Keratinocyte (primary cell): ENCODE data around the gene JPH2. TPM values are rescaled to one million over a fixed set of nuclear protein-coding genes. Genes with fewer than 3 reads are reported as not detected.
"Not testable (repeated sequence)": the region's sequence is repeated elsewhere in the genome, so short reads cannot be mapped to it uniquely, and the experiment has no call there.

Source experiments
- DNase-seq: peaks from one replicate; pipeline ENCODE4 v3.0.0-alpha.2; 2011; ENCODE audit warnings: low read depth, missing footprints, low spot score
- FAIRE-seq: peaks from 2 replicates; lab custom pipeline; 2011; peaks lifted over from hg19 to GRCh38; lab: Jason Lieb, UNC
- H2AFZ ChIP-seq: 2 replicates; pipeline ENCODE4 v1.6.0; 2012; ENCODE audit warnings: low read length, control low read depth, inconsistent platforms; ENCODE audit not compliant: control insufficient read depth
- H3K27ac ChIP-seq: 2 replicates; pipeline ENCODE4 v1.5.1; 2011; ENCODE audit warnings: low read length; ENCODE audit not compliant: control insufficient read depth, insufficient read depth
- H3K27me3 ChIP-seq: 3 replicates; pipeline ENCODE4 v1.6.0; 2011; ENCODE audit warnings: low read length; ENCODE audit not compliant: control insufficient read depth, insufficient read depth; ENCODE audit errors: extremely low read depth
- H3K36me3 ChIP-seq, 2 experiments: 2 replicates in 1 of 2; 3 replicates in 1 of 2; pipeline ENCODE4 v1.5.1; 2011; ENCODE audit warnings: low read length in 2 of 2, mild to moderate bottlenecking in 1 of 2; ENCODE audit not compliant: control insufficient read depth in 2 of 2, insufficient read depth in 2 of 2; ENCODE audit errors: extremely low read depth in 1 of 2
- H3K4me1 ChIP-seq: 3 replicates; pipeline ENCODE4 v1.5.1; 2011; ENCODE audit warnings: low read length; ENCODE audit not compliant: control insufficient read depth, insufficient read depth; ENCODE audit errors: extremely low read depth
- H3K4me2 ChIP-seq: 3 replicates; pipeline ENCODE4 v1.6.0; 2011; ENCODE audit warnings: low read depth, low read length; ENCODE audit not compliant: control insufficient read depth, insufficient read depth; ENCODE audit errors: extremely low read depth
- H3K4me3 ChIP-seq, 3 experiments: fragments of 200-600 bp in 1 of 3; sonication (generic) in 1 of 3; 2 replicates in 2 of 3; 3 replicates in 1 of 3; pipeline ENCODE4 v1.5.1; 2011 to 2016; ENCODE audit warnings: low read length in 3 of 3, mild to moderate bottlenecking in 3 of 3, control low read depth in 2 of 3, inconsistent platforms in 1 of 3, low read depth in 1 of 3, mixed read lengths in 1 of 3, mixed run types in 1 of 3, moderate library complexity in 1 of 3; ENCODE audit not compliant: control insufficient read depth in 2 of 3, insufficient read depth in 2 of 3; ENCODE audit errors: extremely low read depth in 1 of 3
- H3K79me2 ChIP-seq: 2 replicates; pipeline ENCODE4 v1.6.0; 2012; ENCODE audit warnings: low read length; ENCODE audit not compliant: control insufficient read depth, insufficient read depth
- H3K9ac ChIP-seq: 3 replicates; pipeline ENCODE4 v1.6.0; 2011; ENCODE audit warnings: low read length; ENCODE audit not compliant: control insufficient read depth, insufficient read depth; ENCODE audit errors: extremely low read depth
- H3K9me1 ChIP-seq: 3 replicates; pipeline ENCODE4 v1.6.0; 2011; ENCODE audit warnings: low read length; ENCODE audit not compliant: control insufficient read depth, insufficient read depth; ENCODE audit errors: extremely low read depth
- H3K9me3 ChIP-seq: 2 replicates; pipeline ENCODE4 v1.5.1; 2012; ENCODE audit warnings: low read depth, low read length; ENCODE audit not compliant: control insufficient read depth
- H4K20me1 ChIP-seq: 3 replicates; pipeline ENCODE4 v1.6.0; 2011; ENCODE audit warnings: low read length; ENCODE audit not compliant: control insufficient read depth, insufficient read depth; ENCODE audit errors: extremely low read depth
- EZH2 ChIP-seq: IDR thresholded peaks from one replicate; pipeline ENCODE4 v1.6.1; 2012; ENCODE audit warnings: inconsistent platforms, mild to moderate bottlenecking, low read length, moderate library complexity
- dilution Hi-C: fragments of 300-500 bp; cut with MboI; formaldehyde crosslinking; loops from one replicate; pipeline ENCODE4 v1.7.0; 2020; ENCODE audit warnings: low sequenced_read_pairs; ENCODE audit not compliant: extremely low pct_ligation_motif_present
- polyA plus RNA-seq, 5 experiments: library from polyadenylated mRNA; depleted of rRNA in 3 of 5; stranded (reverse) in 3 of 5; stranded (forward) in 1 of 5; unstranded in 1 of 5; fragments of >200 nt; gene quantifications; 1 replicate in 1 of 5; 2 replicates in 3 of 5; 3 replicates in 1 of 5; pipeline versions ENCODE4 v1.2.1 to v1.2.3, GENCODE V29; 2011 to 2012; ENCODE audit warnings: missing spikeins in 2 of 5, low read depth in 1 of 5, low replicate concordance in 1 of 5
- TF ChIP-seq, protein P1 (sequence below), 3 experiments: IDR thresholded peaks in 1 of 3; conservative IDR thresholded peaks in 1 of 3; optimal IDR thresholded peaks in 1 of 3; 2 replicates in 2 of 3; 3 replicates in 1 of 3; pipeline versions ENCODE3 to v1.5.1; 2011; ENCODE audit warnings: low read length in 3 of 3, mild to moderate bottlenecking in 3 of 3, moderate library complexity in 2 of 3, control low read depth in 1 of 3, inconsistent platforms in 1 of 3; ENCODE audit not compliant: insufficient read depth in 2 of 3; ENCODE audit errors: extremely low read depth in 1 of 3

JPH2 gene
- polyA plus RNA-seq, 1 donor (not counting 4 experiments of a cell fraction or from before 2014, with no cell fraction given), result 2.5 TPM

DNA sequence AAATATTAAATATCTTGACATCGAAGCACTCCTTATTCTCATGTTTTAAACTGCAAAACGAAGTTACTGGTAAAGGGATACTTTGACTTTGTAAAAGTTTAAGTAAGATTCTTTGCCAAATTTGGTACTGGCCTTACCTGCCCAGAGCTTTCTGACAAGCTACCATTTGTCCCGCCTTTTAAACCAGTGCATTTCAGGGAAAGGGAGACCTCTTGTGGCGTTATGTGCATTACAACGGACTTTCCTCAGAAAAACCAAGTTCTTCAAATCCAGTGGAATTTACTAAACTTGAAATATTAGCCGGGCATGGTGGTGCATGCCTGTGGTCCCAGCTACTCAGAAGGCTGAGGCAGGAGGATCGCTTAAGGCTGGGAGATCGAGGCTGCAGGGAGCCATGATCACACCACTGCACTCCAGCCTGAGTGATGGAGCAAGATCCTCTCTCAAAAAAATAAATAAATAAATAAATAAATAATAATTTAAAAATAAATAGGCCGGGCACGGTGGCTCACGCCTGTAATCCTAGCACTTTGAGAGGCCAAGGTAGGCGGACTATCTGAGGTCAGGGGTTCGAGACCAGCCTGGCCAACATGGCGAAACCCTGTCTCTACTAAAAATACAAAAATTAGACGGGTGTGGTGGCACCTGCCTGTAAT, 3.3 kb upstream of the JPH2 start:
- not testable (repeated sequence) for H3K36me3 ChIP-seq, H4K20me1 ChIP-seq, H3K27me3 ChIP-seq, H3K4me2 ChIP-seq, H3K9ac ChIP-seq, H3K27ac ChIP-seq, H3K4me3 ChIP-seq, H3K9me3 ChIP-seq, H2AFZ ChIP-seq, H3K9me1 ChIP-seq, DNase-seq
- peak; percentile 49 for FAIRE-seq
- dilution Hi-C loops, result loop anchor here (10.0 kb wide), 1 partner anchor 86 kb away; no protein-coding TSS in a partner anchor
- TF ChIP-seq, protein P1, sequence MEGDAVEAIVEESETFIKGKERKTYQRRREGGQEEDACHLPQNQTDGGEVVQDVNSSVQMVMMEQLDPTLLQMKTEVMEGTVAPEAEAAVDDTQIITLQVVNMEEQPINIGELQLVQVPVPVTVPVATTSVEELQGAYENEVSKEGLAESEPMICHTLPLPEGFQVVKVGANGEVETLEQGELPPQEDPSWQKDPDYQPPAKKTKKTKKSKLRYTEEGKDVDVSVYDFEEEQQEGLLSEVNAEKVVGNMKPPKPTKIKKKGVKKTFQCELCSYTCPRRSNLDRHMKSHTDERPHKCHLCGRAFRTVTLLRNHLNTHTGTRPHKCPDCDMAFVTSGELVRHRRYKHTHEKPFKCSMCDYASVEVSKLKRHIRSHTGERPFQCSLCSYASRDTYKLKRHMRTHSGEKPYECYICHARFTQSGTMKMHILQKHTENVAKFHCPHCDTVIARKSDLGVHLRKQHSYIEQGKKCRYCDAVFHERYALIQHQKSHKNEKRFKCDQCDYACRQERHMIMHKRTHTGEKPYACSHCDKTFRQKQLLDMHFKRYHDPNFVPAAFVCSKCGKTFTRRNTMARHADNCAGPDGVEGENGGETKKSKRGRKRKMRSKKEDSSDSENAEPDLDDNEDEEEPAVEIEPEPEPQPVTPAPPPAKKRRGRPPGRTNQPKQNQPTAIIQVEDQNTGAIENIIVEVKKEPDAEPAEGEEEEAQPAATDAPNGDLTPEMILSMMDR (optimal IDR thresholded peaks at IDR 0.05 in 1 of 3, IDR thresholded peaks at IDR 0.05 in 1 of 3, conservative IDR thresholded peaks at IDR 0.05 in 1 of 3; ENCODE audit: extremely low read depth in 1 of 3, insufficient read depth in 2 of 3, low read length in 3 of 3), result peak; percentile 63 to 76 (median 76)
- peaks cover 13% of the 10 kb centered on the region for H3K79me2 ChIP-seq
- peaks cover 29% of the 10 kb centered on the region for H3K4me1 ChIP-seq

DNA sequence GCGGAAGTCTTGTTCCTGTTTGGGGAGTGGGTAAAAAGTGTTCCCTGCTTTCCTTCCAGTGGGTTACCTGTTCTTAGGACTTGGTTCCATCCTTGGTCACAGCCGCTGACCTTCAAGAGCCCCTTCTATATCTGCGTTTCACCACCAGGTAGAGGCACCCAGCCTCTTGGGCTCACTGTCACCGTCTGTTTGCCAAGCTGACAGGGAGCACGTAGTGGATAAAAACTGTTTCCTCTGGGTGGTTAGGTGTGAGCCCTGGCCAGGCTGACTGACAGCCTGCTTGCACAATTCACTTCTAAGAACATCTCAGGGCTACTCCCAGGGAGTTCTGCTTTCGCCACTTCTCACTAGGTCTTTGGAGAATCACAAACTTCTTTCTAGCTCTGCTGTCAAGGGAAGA, 1.8 kb upstream of the JPH2 start:
- no peaks in the 10 kb centered on the region for H4K20me1 ChIP-seq
- no peak for DNase-seq
- TF ChIP-seq, protein P1 (optimal IDR thresholded peaks at IDR 0.05 in 1 of 3, IDR thresholded peaks at IDR 0.05 in 1 of 3, conservative IDR thresholded peaks at IDR 0.05 in 1 of 3; ENCODE audit: extremely low read depth in 1 of 3, insufficient read depth in 2 of 3, low read length in 3 of 3), result no peak
- TF ChIP-seq EZH2, result no peak
- H3K27me3 ChIP-seq, result no peaks in the 10 kb centered on the region
- no peaks in the 10 kb centered on the region for H3K9me1 ChIP-seq
- dilution Hi-C loops, result no loop called here
- no peak overlapping the region for H3K4me3 ChIP-seq
- H3K36me3 ChIP-seq, result no peaks in the 10 kb centered on the region
- H3K27ac ChIP-seq, result peak overlapping the region; percentile 86
- no peak for FAIRE-seq
- peaks cover 18% of the 10 kb centered on the region for H3K79me2 ChIP-seq
- H3K4me1 ChIP-seq, result peaks cover 38% of the 10 kb centered on the region
- H3K9ac ChIP-seq, result peak overlapping the region; percentile 86
- peak overlapping the region; percentile 85 for H2AFZ ChIP-seq
- no peaks in the 10 kb centered on the region for H3K9me3 ChIP-seq
- H3K4me2 ChIP-seq, result peak overlapping the region; percentile 95
